Activated CD4-positive, alpha-beta T cell treated with anti-CD3 and anti-CD28 coated beads, Interleukin-2, Interleukin-6, amounts not matched to agents 100 ng/mL and 50 ng/mL, durations not matched to agents 16 hours and 8 hours (primary cell): ENCODE results near the gene PSIP1.
"Not testable (repeated sequence)": the region's sequence is repeated elsewhere in the genome, so short reads cannot be mapped to it uniquely, and the experiment has no call there.

Source experiments
- DNase-seq: peaks from one replicate; pipeline ENCODE4 v3.0.0-alpha.2; 2020

PSIP1 gene

GRCh38 chr9:15510789-15511575 is at the start of gene PSIP1:
Gene PSIP1 (minus strand): TSS chr9:15510970. CDS start chr9:15510188, 782 bp downstream.
- peak; percentile 92 for DNase-seq

- no peak for DNase-seq
Measured at GRCh38 chr9:15553528-15553898, 42.7 kb upstream of the PSIP1 start.

GRCh38 chr9:15552636-15553527 is 42.1 kb upstream of the PSIP1 start, which contains the start of gene CCDC171:
Gene CCDC171 (plus strand): TSS chr9:15553043. CDS start chr9:15564089, 11,046 bp downstream.
- DNase-seq, result peak; percentile 93

GRCh38 chr9:15549611-15550010 is 38.8 kb upstream of the PSIP1 start:
- DNase-seq, result no peak

- DNase-seq, result no peak
Measured at GRCh38 chr9:15543047-15543813, 32.5 kb upstream of the PSIP1 start.

DNA sequence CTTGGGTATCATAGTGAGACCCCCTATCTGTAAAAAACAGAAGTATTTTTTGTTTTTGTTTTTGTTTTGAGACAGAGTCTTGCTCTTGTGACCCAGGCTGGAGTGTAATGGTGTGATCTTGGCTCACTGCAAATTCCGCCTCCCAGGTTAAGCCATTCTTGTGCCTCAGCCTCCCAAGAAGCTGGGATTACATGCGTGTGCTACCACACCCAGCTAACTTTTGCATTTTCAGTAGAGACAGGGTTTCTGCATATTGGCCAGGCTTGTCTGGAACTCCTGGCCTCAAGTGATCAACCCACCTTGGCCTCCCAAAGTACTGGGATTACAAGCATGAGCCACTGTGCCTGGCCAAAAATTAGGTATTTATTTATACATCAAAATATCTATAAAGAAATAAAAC is 31.9 kb upstream of the PSIP1 start:
- no peak for DNase-seq

DNA sequence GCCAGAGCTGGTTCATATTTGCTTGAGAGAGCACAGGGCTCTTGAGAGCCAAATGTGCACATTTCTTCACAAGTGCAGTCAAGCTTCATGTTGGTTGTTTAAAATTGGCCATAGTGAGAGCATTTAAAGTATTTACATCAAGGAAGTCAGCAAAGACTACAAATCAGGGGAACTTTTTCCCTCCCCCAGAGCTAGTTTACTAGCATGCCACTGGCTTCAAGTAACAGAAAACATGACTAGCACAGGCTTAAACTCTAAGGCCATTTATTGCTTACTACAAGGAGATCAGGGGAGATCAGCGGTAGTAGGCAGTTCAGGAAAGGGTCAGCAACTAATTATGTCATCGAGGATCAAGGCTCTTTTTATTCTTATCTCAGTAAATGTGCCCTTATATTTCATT is 31.1 kb upstream of the PSIP1 start:
- DNase-seq, result no peak

DNA sequence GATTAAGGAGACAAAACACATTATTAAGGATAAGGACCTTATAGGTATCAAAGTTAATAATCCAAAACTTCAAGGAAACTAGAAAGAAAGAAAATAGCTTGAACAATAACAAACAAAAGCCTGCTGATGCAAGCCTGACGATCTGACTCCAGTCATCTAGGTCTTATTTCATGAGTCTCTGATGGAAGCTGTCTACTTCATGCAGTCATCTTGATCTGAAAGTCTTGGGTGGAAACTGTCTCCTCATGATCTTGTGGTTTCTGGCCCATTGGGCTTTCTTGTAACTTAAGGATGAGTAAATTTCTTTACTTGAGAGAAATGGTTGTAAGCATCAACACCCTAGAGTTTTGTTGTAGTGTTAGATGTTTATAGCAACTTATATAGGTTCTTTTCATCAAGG is 20.6 kb upstream of the PSIP1 start:
- no peak for DNase-seq

GRCh38 chr9:15529566-15530324 is 19.0 kb upstream of the PSIP1 start:
- DNase-seq, result no peak

DNA sequence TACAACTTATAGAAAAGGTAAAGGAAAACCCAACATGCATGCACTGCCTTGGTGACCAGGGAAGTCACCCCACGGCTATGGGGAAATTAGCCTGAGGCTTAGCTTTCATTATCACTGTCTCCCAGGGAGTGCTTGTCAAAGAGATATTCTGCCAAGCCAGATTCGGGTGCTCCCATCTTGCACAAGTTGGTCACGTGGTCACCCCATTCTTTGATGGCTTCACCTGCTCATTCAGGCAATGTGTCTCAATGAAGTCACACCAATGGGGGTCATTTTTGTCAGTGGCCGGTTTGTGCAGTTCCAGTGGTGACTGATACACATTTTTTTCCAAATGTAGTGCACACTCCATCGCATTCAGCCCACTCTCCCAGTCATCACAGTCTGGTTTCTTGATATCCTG is 16.3 kb upstream of the PSIP1 start:
- DNase-seq, result not testable (repeated sequence)

DNA sequence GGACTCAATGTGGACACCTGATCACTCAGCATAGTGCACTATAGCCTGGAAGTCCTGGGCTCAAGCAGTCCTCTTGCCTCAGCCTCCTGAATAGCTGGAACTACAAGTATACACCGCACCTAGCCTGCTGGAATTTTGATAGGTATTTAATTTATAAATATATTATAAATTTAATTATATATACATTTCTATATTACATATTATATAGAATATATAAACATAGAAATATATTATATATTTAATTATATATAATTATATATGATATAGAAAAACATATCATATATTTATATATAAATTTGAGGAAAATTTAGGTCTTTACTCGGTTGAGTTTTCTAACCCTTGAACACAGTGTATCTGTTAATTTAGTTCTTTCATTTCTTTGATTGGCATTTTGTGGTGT is 15.2 kb upstream of the PSIP1 start:
- DNase-seq, result no peak

GRCh38 chr9:15524845-15525455 is 14.2 kb upstream of the PSIP1 start:
- no peak for DNase-seq

GRCh38 chr9:15522130-15522755 is 11.5 kb upstream of the PSIP1 start:
- DNase-seq, result no peak

DNA sequence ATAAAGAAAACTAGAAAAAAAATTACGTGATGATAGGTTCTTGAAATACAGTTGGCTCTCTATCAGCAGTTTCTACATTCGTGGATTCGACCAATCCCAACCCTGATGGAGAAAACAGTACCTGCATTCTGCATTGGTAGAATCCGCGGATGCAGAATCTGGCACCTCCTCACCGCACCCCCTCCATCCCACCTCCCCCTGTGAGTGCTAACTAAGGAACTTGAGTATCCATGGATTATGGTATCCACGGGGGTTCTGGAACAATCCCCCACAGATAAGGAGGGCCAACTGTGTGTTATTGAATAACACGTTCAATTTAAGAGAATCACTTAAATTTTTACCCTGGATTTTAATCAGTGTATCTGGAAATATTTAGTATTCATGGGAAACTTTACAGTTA is 10.5 kb upstream of the PSIP1 start:
- DNase-seq, result no peak

DNA sequence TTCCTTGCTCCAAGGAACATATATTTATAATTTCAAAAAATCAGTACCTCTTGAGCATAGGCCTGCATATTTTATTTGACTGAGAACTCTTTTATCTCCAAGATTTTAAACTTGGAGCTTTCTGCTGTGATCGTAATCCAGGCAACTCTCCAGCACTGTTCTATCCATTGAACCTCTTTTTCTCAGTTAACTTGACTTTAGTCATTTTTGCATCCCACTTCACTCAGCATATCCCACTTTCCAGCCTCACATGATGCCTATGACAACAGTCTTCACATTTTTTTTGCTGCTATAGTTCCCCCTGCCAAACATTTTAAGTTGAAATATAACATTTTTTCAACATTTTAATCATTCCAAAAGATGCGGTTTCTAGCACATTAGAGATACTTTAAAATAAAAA is 9.1 kb upstream of the PSIP1 start:
- DNase-seq, result no peak

DNA sequence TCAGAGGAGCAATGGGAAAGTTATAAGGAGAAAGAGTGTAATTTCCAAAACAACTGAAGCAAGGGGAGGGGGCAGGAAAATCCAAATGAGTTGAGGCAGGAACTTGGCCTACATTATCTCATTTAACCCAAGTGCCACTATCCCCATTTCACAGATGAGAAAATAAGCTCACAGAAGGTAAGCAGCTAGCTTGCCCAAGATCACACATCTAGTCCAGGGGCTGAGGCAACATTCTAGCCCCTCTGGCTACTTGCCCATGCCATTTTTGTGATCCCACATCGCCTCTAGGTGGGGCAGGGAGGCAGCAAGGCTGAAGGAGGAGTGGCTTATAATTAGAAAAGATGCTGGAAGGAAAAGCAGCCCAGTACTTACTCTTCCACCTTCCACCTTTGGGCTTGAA is 2.6 kb upstream of the PSIP1 start:
- DNase-seq, result no peak

- no peak for DNase-seq
Measured at GRCh38 chr9:15512889-15513288, 2.1 kb upstream of the PSIP1 start.

DNA sequence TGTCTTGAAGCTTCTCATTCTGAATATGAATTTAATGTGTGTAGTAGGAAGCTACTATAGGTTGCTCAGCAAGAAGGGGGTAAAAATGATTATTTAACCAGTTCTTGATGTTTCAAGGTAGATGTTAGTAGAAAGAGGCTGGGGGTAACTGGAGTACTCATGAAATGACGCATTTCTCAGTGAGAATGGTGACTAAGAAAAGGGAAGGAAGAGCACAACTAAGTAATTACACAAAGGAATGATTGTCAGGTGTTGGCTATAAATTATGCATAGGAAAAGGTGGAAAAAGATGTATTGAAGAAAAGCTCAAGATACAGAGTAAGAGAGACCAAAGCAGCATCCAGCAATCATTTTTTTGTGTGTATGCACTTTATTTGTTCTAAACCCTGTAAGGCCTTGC is 1.4 kb upstream of the PSIP1 start:
- no peak for DNase-seq

GRCh38 chr9:15509931-15510788 is 610 bp downstream of the PSIP1 start:
- peak; percentile 75 for DNase-seq

DNA sequence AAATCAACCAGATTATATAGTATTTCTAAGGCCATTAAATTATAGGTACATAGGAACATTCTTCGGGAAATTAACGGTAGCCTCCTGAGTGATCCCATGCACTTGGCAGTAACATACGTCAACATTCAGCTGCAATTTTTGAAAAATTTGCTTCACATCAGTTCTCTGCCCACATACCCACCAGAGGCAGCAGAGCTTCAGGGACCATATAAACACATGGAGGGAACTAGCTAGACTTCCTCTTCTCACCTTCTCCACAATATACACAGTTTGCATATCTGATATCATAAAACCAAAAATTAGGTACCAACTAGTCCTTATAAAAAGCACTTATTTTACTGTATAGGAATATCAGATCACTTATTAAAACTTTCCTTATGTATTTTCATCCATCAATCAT is 4.8 kb downstream of the PSIP1 start:
- no peak for DNase-seq

DNA sequence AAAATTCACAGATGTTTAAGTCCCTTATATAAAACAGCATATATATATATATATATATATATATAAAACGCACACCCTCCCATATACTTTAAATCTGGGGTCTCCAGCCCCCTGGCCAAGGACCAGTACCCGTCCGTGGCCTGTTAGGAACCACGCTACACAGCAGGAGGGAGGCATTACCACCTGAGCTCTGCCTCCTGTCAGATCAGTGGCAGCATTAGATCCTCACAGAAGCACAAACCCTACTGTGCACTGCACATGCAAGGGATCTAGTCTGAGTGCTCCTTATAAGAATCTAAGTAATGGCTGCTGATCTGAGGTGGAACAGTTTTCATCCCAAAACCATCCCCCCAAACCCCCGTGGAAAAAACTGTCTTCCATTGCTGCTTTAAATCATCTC is 9.0 kb downstream of the PSIP1 start:
- DNase-seq, result no peak
